Endothelial cell of umbilical vein (primary cell): ENCODE results near the gene CBS. TPM values are rescaled to one million over a fixed set of nuclear protein-coding genes. Genes with fewer than 3 reads are reported as not detected.

Source experiments
- BruUV-seq: library from RNA; stranded (reverse); fragments of 400-500 nt; replicated peaks from 2 replicates; lab custom pipeline; 2021; lab: Mats Ljungman, UMichigan
- CTCF ChIA-PET: fragments of 300-600, 350-600 bp; sonication (Branson Sonifier 250); formaldehyde crosslinking; loops from one replicate; lab custom pipeline; 2021; ENCODE audit warnings: antibody characterized with exemption, inconsistent platforms; lab: Charles Lee
- POLR2A ChIA-PET: fragments of 300-600, 350-600 bp; sonication (Branson Sonifier 250); formaldehyde crosslinking; loops from one replicate; lab custom pipeline; 2021; ENCODE audit warnings: antibody characterized with exemption, inconsistent platforms; lab: Charles Lee
- DNase-seq: peaks from one replicate; pipeline ENCODE4 v3.0.0-alpha.2; 2011; ENCODE audit warnings: low read depth, low spot score
- FAIRE-seq: peaks from 2 replicates; lab custom pipeline; 2011; peaks lifted over from hg19 to GRCh38; lab: Jason Lieb, UNC
- H2AFZ ChIP-seq: 2 replicates; pipeline ENCODE4 v1.6.0; 2012; ENCODE audit warnings: low read depth, low read length, control low read depth, inconsistent platforms
- H3K27ac ChIP-seq: 2 replicates; pipeline ENCODE4 v1.5.1; 2011; ENCODE audit warnings: low read depth, mild to moderate bottlenecking, control low read depth, low read length, moderate library complexity; ENCODE audit not compliant: insufficient read depth
- H3K27me3 ChIP-seq, 2 experiments: 2 replicates each; pipeline versions ENCODE4 v1.6.0 to v1.6.1; 2011; ENCODE audit warnings: low read length in 2 of 2, mixed read lengths in 1 of 2; ENCODE audit not compliant: control insufficient read depth in 2 of 2, insufficient read depth in 2 of 2
- H3K36me3 ChIP-seq, 2 experiments: 2 replicates in 1 of 2; 3 replicates in 1 of 2; pipeline ENCODE4 v1.5.1; 2011; ENCODE audit warnings: low read length in 2 of 2, mild to moderate bottlenecking in 1 of 2, moderate library complexity in 1 of 2; ENCODE audit not compliant: control insufficient read depth in 2 of 2, insufficient read depth in 2 of 2; ENCODE audit errors: extremely low read depth in 1 of 2
- H3K4me1 ChIP-seq: 3 replicates; pipeline ENCODE4 v1.5.1; 2011; ENCODE audit warnings: mild to moderate bottlenecking, low read length; ENCODE audit not compliant: control insufficient read depth, insufficient read depth; ENCODE audit errors: extremely low read depth
- H3K4me2 ChIP-seq: 2 replicates; pipeline ENCODE4 v1.6.1; 2011; ENCODE audit warnings: low read length, control low read depth, mixed read lengths; ENCODE audit not compliant: insufficient read depth
- H3K4me3 ChIP-seq, 3 experiments: fragments of 200-600 bp in 1 of 3; sonication (generic), shearing (Covaris generic) in 1 of 3; replicated peaks in 1 of 3; 2 replicates each; pipeline ENCODE4 v1.5.1; 2011 to 2016; ENCODE audit warnings: control low read depth in 3 of 3, low read length in 3 of 3, mild to moderate bottlenecking in 2 of 3, inconsistent platforms in 1 of 3, low read depth in 1 of 3, moderate library complexity in 1 of 3; ENCODE audit not compliant: insufficient read depth in 1 of 3
- H3K79me2 ChIP-seq: 2 replicates; pipeline ENCODE4 v1.6.0; 2012; ENCODE audit warnings: low read length, inconsistent platforms; ENCODE audit not compliant: control insufficient read depth, insufficient read depth
- H3K9ac ChIP-seq: replicated peaks from 2 replicates; pipeline ENCODE3; 2011; ENCODE audit warnings: low read length, control low read depth; ENCODE audit not compliant: insufficient read depth; ENCODE audit errors: extremely low read depth
- H3K9me1 ChIP-seq: replicated peaks from 3 replicates; pipeline ENCODE4 v1.6.0; 2011; ENCODE audit warnings: mild to moderate bottlenecking, low read length; ENCODE audit not compliant: control insufficient read depth, insufficient read depth; ENCODE audit errors: extremely low read depth
- H3K9me3 ChIP-seq: replicated peaks from 2 replicates; pipeline ENCODE4 v1.5.1; 2012; ENCODE audit warnings: low read length, inconsistent platforms; ENCODE audit not compliant: control insufficient read depth, insufficient read depth
- H4K20me1 ChIP-seq: replicated peaks from 2 replicates; pipeline ENCODE3; 2011; ENCODE audit warnings: mild to moderate bottlenecking, low read length; ENCODE audit not compliant: control insufficient read depth, insufficient read depth; ENCODE audit errors: extremely low read depth
- CTCF ChIP-seq, 2 donors: IDR thresholded peaks; 1 replicate in 1 of 2; 2 replicates in 1 of 2; pipeline ENCODE4 v1.5.1; 2011; ENCODE audit warnings: low read length in 2 of 2, mild to moderate bottlenecking in 2 of 2, moderate library complexity in 2 of 2, control low read depth in 1 of 2, inconsistent platforms in 1 of 2, low read depth in 1 of 2; ENCODE audit not compliant: insufficient read depth in 1 of 2; ENCODE audit errors: extremely low read depth in 1 of 2
- EZH2 ChIP-seq: IDR thresholded peaks from 2 replicates; pipeline ENCODE4 v1.6.1; 2012; ENCODE audit warnings: borderline replicate concordance, low read depth, mild to moderate bottlenecking, moderate library complexity, low read length, inconsistent platforms; ENCODE audit not compliant: severe bottlenecking
- FOS ChIP-seq: IDR thresholded peaks from 2 replicates; pipeline ENCODE4 v1.6.1; 2011; ENCODE audit warnings: mild to moderate bottlenecking, low read length, moderate library complexity, borderline replicate concordance; ENCODE audit not compliant: insufficient read depth
- GATA2 ChIP-seq: IDR thresholded peaks from 2 replicates; pipeline ENCODE4 v1.7.0; 2011; ENCODE audit warnings: low read depth, mild to moderate bottlenecking, moderate library complexity, mixed read lengths, low read length; ENCODE audit not compliant: insufficient read length, insufficient read depth
- JUN ChIP-seq: IDR thresholded peaks from 2 replicates; pipeline ENCODE4 v1.6.1; 2011; ENCODE audit warnings: borderline replicate concordance, low read depth; ENCODE audit not compliant: insufficient read length, insufficient read depth
- MAX ChIP-seq: IDR thresholded peaks from 2 replicates; pipeline ENCODE4 v1.6.1; 2011; ENCODE audit not compliant: insufficient read depth, insufficient read length
- MYC ChIP-seq: IDR thresholded peaks from one replicate; pipeline ENCODE4 v1.6.1; 2011; ENCODE audit warnings: mild to moderate bottlenecking, low read depth, low read length
- POLR2A ChIP-seq: IDR thresholded peaks from 2 replicates; pipeline ENCODE4 v1.6.1; 2012; ENCODE audit warnings: low read depth, mild to moderate bottlenecking, control low read depth, low read length
- POLR2AphosphoS5 ChIP-seq: IDR thresholded peaks from 2 replicates; pipeline ENCODE4 v1.6.1; 2012; ENCODE audit warnings: low read depth, mild to moderate bottlenecking, control low read depth, low read length, moderate library complexity; ENCODE audit not compliant: insufficient read depth
- dilution Hi-C: fragments of 300-500 bp; cut with MboI; formaldehyde crosslinking; loops from one replicate; pipeline ENCODE4 v1.15.0; 2019; ENCODE audit warnings: low sequenced_read_pairs; ENCODE audit not compliant: extremely low pct_ligation_motif_present
- intact Hi-C: fragments of 100-400 bp; cut with micrococcal nuclease; formaldehyde crosslinking; loops from one replicate; pipeline ENCODE4 v1.10.0; 2022
- polyA plus RNA-seq, 4 experiments: library from polyadenylated mRNA; depleted of rRNA in 3 of 4; stranded (reverse) in 3 of 4; unstranded in 1 of 4; fragments of >200 nt; gene quantifications; 2 replicates each; pipeline versions ENCODE4 v1.2.1 to v1.2.3, GENCODE V29; 2011 to 2012; ENCODE audit warnings: missing spikeins in 1 of 4
- total RNA-seq: library from RNA; stranded (reverse); gene quantifications from 2 replicates; pipeline ENCODE4 v1.2.3, GENCODE V29; 2021

Gene CBS
- total and polyA plus RNA-seq, 2 donors (not counting 3 experiments of a cell fraction or from before 2014, with no cell fraction given), result 22.0 to 92.9 TPM

GRCh38 chr21:43021191-43021590, 54.4 kb downstream of the CBS start:
- FAIRE-seq (no peak), DNase-seq (no peak)
- Histone ChIP-seq H3K27ac (no peak overlapping the region), H3K79me2 (no peaks in the 10 kb centered on the region), H3K27me3 (no peaks in the 10 kb centered on the region), H4K20me1 (no peaks in the 10 kb centered on the region), H3K9ac (no peak overlapping the region), H2AFZ (no peak overlapping the region), H3K4me2 (no peak overlapping the region), H3K4me1 (no peaks in the 10 kb centered on the region), H3K4me3 (no peak overlapping the region), H3K36me3 (peaks cover 0 to 10% of the 10 kb centered on the region in 2 experiments), H3K9me1 (no peaks in the 10 kb centered on the region), H3K9me3 (no peaks in the 10 kb centered on the region)
- intact Hi-C loops (no loop called here), dilution Hi-C loops (no loop called here)
- ChIA-PET POLR2A (no interaction called here), CTCF (no interaction called here)
- BruUV-seq, result no TSS peak
- TF ChIP-seq CTCF (IDR thresholded peaks at IDR 0.05; ENCODE audit: extremely low read depth in 1 of 2, insufficient read depth in 1 of 2, low read depth in 1 of 2, low read length in 2 of 2), result no peak
- no peak for TF ChIP-seq GATA2

- DNase-seq, result no peak
- Histone ChIP-seq H3K9ac (no peak overlapping the region), H3K4me2 (no peak overlapping the region), H3K4me3 (no peak overlapping the region), H3K79me2 (no peaks in the 10 kb centered on the region), H4K20me1 (no peaks in the 10 kb centered on the region), H3K9me1 (no peaks in the 10 kb centered on the region), H3K27ac (no peak overlapping the region), H3K4me1 (no peaks in the 10 kb centered on the region), H3K9me3 (no peaks in the 10 kb centered on the region), H2AFZ (no peak overlapping the region), H3K36me3 (peaks cover 0 to 11% of the 10 kb centered on the region in 2 experiments), H3K27me3 (no peaks in the 10 kb centered on the region)
- dilution Hi-C loops (no loop called here), intact Hi-C loops (no loop called here)
- ChIA-PET CTCF (no interaction called here), POLR2A (no interaction called here)
- FAIRE-seq, result no peak
- no TSS peak for BruUV-seq
- TF ChIP-seq POLR2AphosphoS5, result no peak
- no peak for TF ChIP-seq GATA2
- no peak for TF ChIP-seq POLR2A
- TF ChIP-seq FOS, result no peak
- no peak for TF ChIP-seq CTCF (IDR thresholded peaks at IDR 0.05; ENCODE audit: extremely low read depth in 1 of 2, insufficient read depth in 1 of 2, low read depth in 1 of 2, low read length in 2 of 2)
- no peak for TF ChIP-seq MAX
- TF ChIP-seq EZH2, result no peak
- no peak for TF ChIP-seq MYC
- TF ChIP-seq JUN, result no peak
Measured at GRCh38 chr21:43020771-43021170, 54.9 kb downstream of the CBS start.
